Gastroesophageal sphincter (tissue), 4 donors: ENCODE results near the gene MAN2B2. TPM values are rescaled to one million over a fixed set of nuclear protein-coding genes. Genes with fewer than 3 reads are reported as not detected.

Source experiments
- ATAC-seq: fragments of 150-250 bp; one replicate; pipeline ENCODE4 v1.9.1; 2016; ENCODE audit warnings: mild to moderate bottlenecking, moderate library complexity
- H3K27ac ChIP-seq, 4 donors: fragments of 200-600 bp; sonication (generic) in 3 of 4; 1 replicate in 3 of 4; 2 replicates in 1 of 4; pipeline ENCODE4 v1.5.1; 2016 to 2019
- H3K27me3 ChIP-seq: fragments of 200-600 bp; sonication (generic); one replicate; pipeline ENCODE4 v1.5.1; 2019
- H3K36me3 ChIP-seq, 2 donors: fragments of 200-600 bp; sonication (generic); one replicate each; pipeline ENCODE4 v1.5.1; 2019; ENCODE audit warnings: control low read depth in 1 of 2
- H3K4me1 ChIP-seq, 3 donors: fragments of 200-600 bp; sonication (generic); 1 replicate in 2 of 3; 2 replicates in 1 of 3; pipeline ENCODE4 v1.5.1; 2016 to 2019; ENCODE audit warnings: control low read depth in 2 of 3
- H3K4me3 ChIP-seq, 2 donors: fragments of 200-600 bp; sonication (generic); one replicate each; pipeline ENCODE4 v1.5.1; 2019; ENCODE audit warnings: mild to moderate bottlenecking in 1 of 2, moderate library complexity in 1 of 2
- H3K9me3 ChIP-seq, 3 donors: fragments of 200-600 bp; sonication (generic); one replicate each; pipeline ENCODE4 v1.5.1; 2017 to 2019; ENCODE audit warnings: control low read depth in 2 of 3
- EP300 ChIP-seq: sonication (generic); formaldehyde crosslinking; IDR thresholded peaks from one replicate; pipeline ENCODE4 v1.6.1; 2017; ENCODE audit warnings: antibody characterized with exemption, mild to moderate bottlenecking
- POLR2A ChIP-seq, 2 donors: fragments of 450-650 bp; IDR thresholded peaks; one replicate each; pipeline ENCODE4 v1.6.1; 2017; ENCODE audit warnings: antibody characterized with exemption in 2 of 2, mild to moderate bottlenecking in 2 of 2, moderate library complexity in 1 of 2
- POLR2AphosphoS5 ChIP-seq: sonication (generic); formaldehyde crosslinking; IDR thresholded peaks from one replicate; pipeline ENCODE4 v1.6.1; 2017; ENCODE audit warnings: antibody characterized with exemption
- WGBS, 2 donors: methylation state at CpG; one replicate each; pipeline ENCODE4 v1.1.5; 2018; ENCODE audit warnings: low coverage in 1 of 2; 5-methylcytosine and 5-hydroxymethylcytosine counted together
- total RNA-seq, 4 donors: library from RNA; depleted of rRNA; stranded (reverse); fragments of >200 nt; gene quantifications; one replicate each; pipeline ENCODE4 v1.1.0, GENCODE V29; 2016
- TF ChIP-seq, protein P1 (sequence below), 4 experiments: fragments of 200-600 bp in 2 of 4; fragments of 450-650 bp in 2 of 4; sonication (generic) in 1 of 4; IDR thresholded peaks; one replicate each; pipeline ENCODE4 v1.5.1; 2017 to 2019; ENCODE audit warnings: antibody characterized with exemption in 4 of 4, mild to moderate bottlenecking in 2 of 4, moderate library complexity in 2 of 4

MAN2B2 gene
- total RNA-seq, 4 donors from 2014 or later, result 20.3 to 39.3 (median 34.3) TPM

DNA sequence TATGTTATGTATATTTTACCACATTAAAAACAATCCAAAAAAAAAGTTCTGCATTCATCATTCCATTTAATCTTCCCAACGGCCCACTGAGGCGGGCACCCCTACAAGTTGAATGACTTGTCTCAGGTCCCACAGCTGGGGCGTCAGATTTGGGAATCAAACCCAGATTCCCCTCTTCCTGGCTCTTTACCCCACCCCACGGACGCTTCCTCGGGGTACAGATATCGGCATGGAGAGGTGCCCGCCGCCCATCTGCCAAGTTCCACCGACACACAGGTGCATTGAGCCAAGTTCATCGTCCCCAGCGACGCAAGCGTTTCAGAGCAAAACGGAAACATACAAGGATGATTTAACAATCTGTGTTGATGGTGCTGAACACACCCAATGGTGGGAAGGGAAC lies 36.9 kb upstream of the MAN2B2 start:
- WGBS, 2 donors, result 68 to 95% methylated on average over 4 of the region's 15 CpGs
- Histone ChIP-seq H3K4me3 (no peak overlapping the region), H3K9me3 (peaks cover 0 to 20% (median 0%) of the 10 kb centered on the region in 3 donors), H3K27ac (no peak overlapping the region), H3K27me3 (peaks cover 72% of the 10 kb centered on the region), H3K36me3 (no peaks in the 10 kb centered on the region), H3K4me1 (no peaks in the 10 kb centered on the region)
- no peak for TF ChIP-seq POLR2AphosphoS5
- no peak for TF ChIP-seq POLR2A (IDR thresholded peaks at IDR 0.05)
- TF ChIP-seq, protein P1, sequence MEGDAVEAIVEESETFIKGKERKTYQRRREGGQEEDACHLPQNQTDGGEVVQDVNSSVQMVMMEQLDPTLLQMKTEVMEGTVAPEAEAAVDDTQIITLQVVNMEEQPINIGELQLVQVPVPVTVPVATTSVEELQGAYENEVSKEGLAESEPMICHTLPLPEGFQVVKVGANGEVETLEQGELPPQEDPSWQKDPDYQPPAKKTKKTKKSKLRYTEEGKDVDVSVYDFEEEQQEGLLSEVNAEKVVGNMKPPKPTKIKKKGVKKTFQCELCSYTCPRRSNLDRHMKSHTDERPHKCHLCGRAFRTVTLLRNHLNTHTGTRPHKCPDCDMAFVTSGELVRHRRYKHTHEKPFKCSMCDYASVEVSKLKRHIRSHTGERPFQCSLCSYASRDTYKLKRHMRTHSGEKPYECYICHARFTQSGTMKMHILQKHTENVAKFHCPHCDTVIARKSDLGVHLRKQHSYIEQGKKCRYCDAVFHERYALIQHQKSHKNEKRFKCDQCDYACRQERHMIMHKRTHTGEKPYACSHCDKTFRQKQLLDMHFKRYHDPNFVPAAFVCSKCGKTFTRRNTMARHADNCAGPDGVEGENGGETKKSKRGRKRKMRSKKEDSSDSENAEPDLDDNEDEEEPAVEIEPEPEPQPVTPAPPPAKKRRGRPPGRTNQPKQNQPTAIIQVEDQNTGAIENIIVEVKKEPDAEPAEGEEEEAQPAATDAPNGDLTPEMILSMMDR (IDR thresholded peaks at IDR 0.05), result no peak
- no peak for TF ChIP-seq EP300
- ATAC-seq, result no peak

DNA sequence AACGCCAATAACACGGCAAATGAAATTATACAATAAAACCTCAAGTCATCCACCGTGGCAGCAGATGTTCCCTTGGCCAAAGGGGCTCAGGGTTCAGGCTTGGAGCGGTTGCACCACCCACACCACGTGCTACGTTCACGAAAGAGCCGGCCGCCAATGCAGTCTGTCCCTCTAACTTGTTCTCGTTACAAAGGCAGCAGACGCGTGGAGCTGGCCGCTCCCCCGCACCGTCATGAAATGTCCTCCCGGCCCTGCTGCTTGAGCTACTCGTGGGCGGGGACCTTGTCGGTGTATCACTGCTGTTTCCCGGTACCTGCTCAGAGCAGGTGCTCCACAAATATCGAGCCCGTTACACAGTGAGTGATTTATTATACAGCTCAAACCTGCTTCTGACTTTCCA lies 36.4 kb upstream of the MAN2B2 start:
- WGBS, 2 donors, result 40 to 81% methylated on average over 3 to 15 of the region's 22 CpGs
- TF ChIP-seq POLR2A (IDR thresholded peaks at IDR 0.05), result no peak
- TF ChIP-seq, protein P1 (IDR thresholded peaks at IDR 0.05), result no peak
- no peak for TF ChIP-seq EP300
- TF ChIP-seq POLR2AphosphoS5, result no peak

DNA sequence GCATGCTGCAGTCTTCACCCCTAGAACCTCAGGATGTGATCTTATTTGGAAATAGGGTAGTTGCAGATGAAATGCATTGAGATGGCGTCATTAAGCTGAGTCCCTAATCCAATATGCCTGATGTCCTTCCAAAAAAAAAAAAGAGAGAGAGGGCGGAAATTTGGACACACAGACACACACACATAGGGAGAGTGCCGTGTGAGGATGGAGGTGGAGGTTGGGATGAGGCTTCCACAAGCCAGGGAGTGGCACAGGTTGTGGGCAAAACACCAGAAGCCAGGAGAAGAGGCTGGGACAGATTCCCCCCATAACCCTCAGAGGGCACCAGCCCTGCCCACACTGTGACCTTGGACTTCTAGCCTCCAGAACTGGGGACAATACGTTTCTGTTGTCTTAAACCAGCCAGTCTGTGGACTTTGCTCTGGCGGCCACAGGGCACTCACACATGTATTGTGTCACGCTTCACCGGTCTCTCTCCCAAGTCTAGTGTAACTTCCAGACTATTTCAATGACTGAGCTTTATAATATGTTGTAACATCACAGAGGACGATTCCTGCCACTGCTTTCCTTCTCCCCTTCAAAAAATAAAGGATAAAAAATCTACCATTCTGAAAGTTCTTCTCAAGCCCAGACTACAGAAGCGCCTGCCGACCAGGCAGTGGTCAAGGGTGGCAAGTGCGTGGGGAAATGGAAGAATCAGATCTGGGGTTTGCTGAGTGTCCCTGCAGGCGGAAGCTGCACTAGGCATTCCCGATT lies 35.8 kb upstream of the MAN2B2 start:
- Histone ChIP-seq H3K4me1 (no peaks in the 10 kb centered on the region), H3K27me3 (peaks cover 76% of the 10 kb centered on the region), H3K27ac (no peak overlapping the region), H3K9me3 (peaks cover 0 to 20% (median 0%) of the 10 kb centered on the region in 3 donors), H3K36me3 (no peaks in the 10 kb centered on the region), H3K4me3 (no peak overlapping the region)
- TF ChIP-seq POLR2A (IDR thresholded peaks at IDR 0.05) (no peak), EP300 (no peak), POLR2AphosphoS5 (no peak)
- TF ChIP-seq, protein P1 (IDR thresholded peaks at IDR 0.05), result no peak
- ATAC-seq, result no peak
- WGBS, 2 donors, result 67 to 83% methylated on average over 6 to 8 of the region's 13 CpGs

More for the DNA sequence above, 36.4 kb upstream of the MAN2B2 start:
- peaks cover 75% of the 10 kb centered on the region for H3K27me3 ChIP-seq
- H3K36me3 ChIP-seq, result no peaks in the 10 kb centered on the region
- H3K27ac ChIP-seq, result no peak overlapping the region
- ATAC-seq, result no peak
- H3K4me1 ChIP-seq, result no peaks in the 10 kb centered on the region
- H3K9me3 ChIP-seq, result peaks cover 0 to 20% (median 0%) of the 10 kb centered on the region in 3 donors
- H3K4me3 ChIP-seq, result no peak overlapping the region

DNA sequence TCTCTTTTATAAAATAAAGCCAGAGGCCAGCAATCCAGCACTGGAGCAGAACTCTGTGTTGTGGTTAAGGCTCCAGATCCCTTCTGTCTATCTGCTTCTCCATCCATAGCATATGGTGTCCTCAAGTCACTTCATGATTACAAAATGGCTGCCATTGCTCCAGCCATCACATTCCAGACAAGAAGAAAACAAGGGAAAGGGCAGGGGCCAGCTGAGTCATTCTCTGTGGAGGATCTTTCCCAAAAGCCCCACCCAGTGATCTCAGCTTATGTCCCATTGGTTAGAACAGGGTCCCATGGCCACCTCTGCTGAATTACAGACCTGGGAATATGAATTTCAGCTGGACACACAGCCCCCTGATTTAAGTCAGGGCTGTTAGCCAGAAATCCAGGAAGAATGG lies 34.1 kb upstream of the MAN2B2 start:
- no peak for TF ChIP-seq EP300
- Histone ChIP-seq H3K4me1 (no peaks in the 10 kb centered on the region), H3K27ac (no peak overlapping the region), H3K36me3 (no peaks in the 10 kb centered on the region), H3K27me3 (peaks cover 74% of the 10 kb centered on the region), H3K4me3 (no peak overlapping the region), H3K9me3 (peaks cover 0 to 20% (median 0%) of the 10 kb centered on the region in 3 donors)
- no peak for ATAC-seq

- no peak for ATAC-seq
- peaks cover 75% of the 10 kb centered on the region for H3K27me3 ChIP-seq
These were observed 33.2 kb upstream of the MAN2B2 start for GRCh38 chr4:6541789-6542188.

More at GRCh38 chr4:6541789-6542188, 33.2 kb upstream of the MAN2B2 start:
- no peaks in the 10 kb centered on the region for H3K4me1 ChIP-seq
- WGBS, 2 donors, result 50 to 55% methylated on average over 3 to 4 of the region's 6 CpGs
- H3K27ac ChIP-seq, result no peak overlapping the region
- H3K36me3 ChIP-seq, result no peaks in the 10 kb centered on the region
- no peak for TF ChIP-seq POLR2A (IDR thresholded peaks at IDR 0.05)
- no peak for TF ChIP-seq POLR2AphosphoS5
- no peak for TF ChIP-seq EP300
- TF ChIP-seq, protein P1 (IDR thresholded peaks at IDR 0.05), result no peak
- peaks cover 0 to 20% (median 0%) of the 10 kb centered on the region in 3 donors for H3K9me3 ChIP-seq
- H3K4me3 ChIP-seq, result no peak overlapping the region
